GM18870 (cell line): ENCODE data around the gene GTF2H4.
"Not testable (repeated sequence)": the region's sequence is repeated elsewhere in the genome, so short reads cannot be mapped to it uniquely, and the experiment has no call there.

Experiments used
- ATAC-seq: cut with Tn5 transposase; IDR thresholded peaks from one replicate; pipeline ENCODE4 v1.9.1; 2021; ENCODE audit warnings: moderate library complexity; ENCODE audit not compliant: unreplicated experiment

Gene GTF2H4

DNA sequence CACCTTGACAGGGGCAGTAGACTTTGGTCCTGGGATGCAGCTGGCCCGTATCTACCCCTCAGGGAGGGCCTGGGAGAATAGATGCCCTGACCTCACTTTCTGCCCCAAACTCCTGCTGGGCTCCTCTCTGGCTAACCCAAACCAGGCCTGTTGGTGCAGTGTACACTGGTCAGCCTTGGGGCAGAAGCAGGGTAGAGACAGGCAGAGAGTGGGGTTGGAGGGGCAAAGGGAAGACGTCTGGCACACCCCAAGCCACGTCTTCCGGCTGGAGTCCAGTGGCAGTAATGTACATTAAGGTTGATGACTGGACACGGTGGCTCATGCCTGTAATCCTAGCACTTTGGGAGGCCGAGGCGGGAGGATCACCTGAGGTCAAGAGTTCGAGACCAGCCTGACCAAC is 14.3 kb upstream of the GTF2H4 start:
- ATAC-seq: no peak

DNA sequence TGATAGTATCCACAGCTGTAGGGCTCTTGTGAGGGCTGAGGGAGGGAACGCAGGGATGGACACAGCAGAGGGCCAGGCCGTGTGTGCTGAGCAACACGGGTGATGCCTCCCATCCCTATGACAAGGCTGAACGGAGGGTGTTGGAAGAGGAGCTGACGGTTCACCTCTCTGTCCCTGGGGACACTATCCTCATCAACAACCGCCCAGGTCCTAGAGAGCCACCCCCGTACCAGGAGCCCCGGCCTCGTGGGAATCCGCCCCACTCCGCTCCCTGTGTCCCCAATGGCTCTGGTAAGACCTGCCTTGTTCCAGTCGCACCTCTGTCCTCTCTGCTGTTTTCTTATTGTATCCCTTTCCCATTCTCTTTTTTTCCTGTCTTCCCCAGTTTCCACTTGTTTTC is 13.6 kb upstream of the GTF2H4 start:
- no peak for ATAC-seq

DNA sequence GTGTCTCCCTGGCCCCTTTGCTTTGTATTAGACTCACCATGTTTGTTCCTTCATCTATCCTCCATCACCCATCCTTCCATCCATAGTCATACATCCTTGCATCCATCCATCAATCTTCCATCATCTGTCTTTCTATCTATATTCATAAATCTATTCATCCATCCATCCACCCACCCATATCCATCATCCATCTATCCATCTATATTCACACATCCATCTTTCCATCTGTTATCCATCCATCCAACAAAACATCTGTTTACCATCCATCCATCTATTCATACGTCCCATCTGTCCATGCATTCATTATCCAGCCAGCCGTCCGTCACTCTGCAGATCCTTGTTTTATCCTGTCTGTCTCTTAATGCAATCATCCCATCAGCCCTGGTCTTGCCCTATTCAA is 13.1 kb upstream of the GTF2H4 start:
- no peak for ATAC-seq

DNA sequence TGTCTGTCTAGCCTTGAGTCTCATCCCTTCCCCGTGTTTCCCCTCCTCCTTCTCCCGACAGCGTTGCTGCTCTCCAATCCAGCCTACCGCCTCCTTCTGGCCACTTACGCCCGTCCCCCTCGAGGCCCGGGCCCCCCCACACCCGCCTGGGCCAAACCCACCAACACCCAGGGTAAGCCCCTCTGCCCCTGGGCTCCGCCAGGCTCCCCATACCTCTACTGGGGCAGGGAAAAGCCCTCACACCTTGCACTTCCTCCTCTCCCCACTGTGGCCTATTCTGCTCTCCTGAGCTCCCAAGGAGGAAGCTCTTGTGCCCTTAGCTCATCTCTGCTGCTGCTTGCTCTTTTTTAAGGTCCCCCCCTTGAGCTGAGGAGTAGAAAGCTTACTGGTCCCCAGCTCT is 12.7 kb upstream of the GTF2H4 start:
- no peak for ATAC-seq

DNA sequence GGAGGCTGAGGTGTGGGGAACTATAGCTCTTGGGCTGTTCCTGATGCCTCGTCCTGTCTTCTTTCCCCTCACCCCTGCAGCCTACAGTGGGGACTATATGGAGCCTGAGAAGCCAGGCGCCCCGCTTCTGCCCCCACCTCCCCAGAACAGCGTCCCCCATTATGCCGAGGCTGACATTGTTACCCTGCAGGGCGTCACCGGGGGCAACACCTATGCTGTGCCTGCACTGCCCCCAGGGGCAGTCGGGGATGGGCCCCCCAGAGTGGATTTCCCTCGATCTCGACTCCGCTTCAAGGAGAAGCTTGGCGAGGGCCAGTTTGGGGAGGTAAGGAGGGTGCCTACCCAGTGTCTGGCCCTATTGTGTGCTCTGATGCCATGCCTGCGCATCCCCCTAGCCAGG is 11.5 kb upstream of the GTF2H4 start:
- ATAC-seq: no peak

DNA sequence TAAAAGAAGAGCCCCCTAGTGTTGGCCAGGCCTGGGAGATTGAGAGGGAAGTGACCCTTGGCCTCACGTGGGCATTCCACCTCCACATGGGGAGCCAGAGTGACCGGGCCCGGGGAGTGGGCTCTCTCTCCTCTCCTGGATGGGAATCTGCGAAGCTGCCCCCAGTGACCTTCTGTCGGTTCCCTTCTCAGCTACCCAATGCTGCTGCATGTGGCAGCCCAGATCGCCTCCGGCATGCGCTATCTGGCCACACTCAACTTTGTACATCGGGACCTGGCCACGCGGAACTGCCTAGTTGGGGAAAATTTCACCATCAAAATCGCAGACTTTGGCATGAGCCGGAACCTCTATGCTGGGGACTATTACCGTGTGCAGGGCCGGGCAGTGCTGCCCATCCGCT is 10.1 kb upstream of the GTF2H4 start:
- ATAC-seq: no peak

DNA sequence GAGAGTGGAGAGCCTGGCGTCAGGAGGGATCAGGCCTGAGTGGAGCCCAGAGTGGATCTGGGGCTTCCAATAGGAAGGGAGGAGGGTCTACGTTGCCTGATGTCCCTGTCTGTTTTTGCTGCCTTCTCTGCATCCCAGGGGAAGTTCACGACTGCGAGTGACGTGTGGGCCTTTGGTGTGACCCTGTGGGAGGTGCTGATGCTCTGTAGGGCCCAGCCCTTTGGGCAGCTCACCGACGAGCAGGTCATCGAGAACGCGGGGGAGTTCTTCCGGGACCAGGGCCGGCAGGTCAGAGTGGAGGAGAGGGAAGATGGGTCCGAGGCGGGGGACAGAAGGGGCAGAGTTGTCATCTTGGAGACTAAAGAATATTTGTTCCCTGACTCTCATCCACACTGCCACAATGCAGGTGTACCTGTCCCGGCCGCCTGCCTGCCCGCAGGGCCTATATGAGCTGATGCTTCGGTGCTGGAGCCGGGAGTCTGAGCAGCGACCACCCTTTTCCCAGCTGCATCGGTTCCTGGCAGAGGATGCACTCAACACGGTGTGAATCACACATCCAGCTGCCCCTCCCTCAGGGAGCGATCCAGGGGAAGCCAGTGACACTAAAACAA is 9.2 kb upstream of the GTF2H4 start:
- no peak for ATAC-seq

DNA sequence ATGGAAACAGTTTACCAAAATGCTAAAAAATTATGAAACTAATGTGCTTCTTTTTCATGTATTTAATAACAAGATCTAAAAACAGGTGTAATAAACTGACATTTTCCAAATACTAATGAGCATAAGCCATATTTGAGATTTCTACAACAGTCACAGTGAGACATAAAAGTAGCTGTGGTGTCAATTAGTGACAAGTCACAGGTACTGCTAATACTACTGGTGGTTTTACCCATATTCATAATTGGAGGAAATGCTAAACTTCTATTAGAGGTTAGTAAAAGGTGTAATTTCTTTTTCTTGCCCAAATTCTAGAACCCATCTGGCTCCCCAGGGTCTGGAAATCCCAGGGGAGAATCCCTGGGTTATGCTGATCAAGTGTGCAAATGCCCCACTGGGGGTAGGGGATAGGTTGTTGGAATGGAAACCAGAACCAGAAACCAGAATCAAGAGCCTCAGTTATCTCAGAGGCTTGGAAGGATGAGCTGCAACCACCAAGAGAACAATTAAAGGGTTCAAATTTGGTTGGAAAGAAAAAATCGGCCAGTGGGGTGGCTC is 7.1 kb upstream of the GTF2H4 start:
- no peak for ATAC-seq

DNA sequence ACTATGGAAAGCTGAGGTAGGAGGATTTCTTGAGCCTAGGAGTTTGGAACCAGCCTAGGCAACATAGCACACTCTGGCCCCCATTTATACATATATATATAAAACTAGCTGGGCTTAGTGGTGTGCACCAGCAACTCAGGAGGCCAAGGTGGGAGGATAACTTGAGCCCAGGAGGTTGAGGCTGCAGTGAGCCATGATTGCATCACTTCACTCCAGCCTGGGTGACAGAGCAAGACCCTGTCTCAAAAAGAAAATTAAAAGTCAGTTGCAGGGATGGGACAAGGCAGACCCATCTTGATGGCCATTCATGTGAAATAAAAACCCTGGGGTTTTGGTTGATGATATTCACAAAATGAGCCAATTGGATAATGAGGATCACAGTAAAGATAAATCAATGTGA is 6.6 kb upstream of the GTF2H4 start:
- no peak for ATAC-seq

DNA sequence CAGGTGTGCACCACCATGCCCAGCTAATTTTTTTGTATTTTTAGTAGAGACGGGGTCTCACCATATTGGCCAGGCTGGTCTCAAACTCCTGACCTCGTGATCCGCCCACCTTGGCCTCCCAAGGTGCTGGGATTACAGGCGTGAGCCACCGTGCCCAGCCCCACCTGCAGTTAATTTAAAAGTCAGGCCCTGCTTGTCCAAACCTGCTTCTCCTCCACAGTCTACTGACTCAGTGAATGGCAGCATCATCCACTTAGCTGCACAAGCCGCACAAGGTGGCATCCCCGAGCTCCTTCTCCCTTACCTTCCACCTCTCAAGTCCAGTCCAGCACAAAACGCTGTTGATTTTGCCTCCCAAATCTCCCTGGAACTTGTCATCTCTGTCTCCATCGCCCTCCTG is 5.8 kb upstream of the GTF2H4 start:
- ATAC-seq: not testable (repeated sequence)

DNA sequence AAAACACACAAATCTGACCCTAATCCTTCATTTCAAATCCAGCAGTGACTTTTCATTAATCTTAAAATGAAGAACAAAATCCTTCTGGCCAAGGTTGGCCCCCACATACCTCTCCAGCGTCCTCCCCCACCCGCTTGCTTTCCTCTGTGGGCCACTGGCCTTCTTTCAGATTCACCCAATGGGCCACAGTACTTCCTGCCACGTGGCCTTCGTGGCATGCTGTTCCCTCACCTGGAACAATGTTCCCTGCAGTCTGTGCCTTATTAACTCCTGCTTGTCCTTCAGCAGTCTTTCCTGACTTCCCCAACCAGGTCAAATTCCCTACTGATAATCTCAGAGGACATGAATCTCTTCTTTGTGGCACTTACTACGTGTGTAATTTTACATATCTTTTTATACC is 5.3 kb upstream of the GTF2H4 start:
- ATAC-seq: no peak

DNA sequence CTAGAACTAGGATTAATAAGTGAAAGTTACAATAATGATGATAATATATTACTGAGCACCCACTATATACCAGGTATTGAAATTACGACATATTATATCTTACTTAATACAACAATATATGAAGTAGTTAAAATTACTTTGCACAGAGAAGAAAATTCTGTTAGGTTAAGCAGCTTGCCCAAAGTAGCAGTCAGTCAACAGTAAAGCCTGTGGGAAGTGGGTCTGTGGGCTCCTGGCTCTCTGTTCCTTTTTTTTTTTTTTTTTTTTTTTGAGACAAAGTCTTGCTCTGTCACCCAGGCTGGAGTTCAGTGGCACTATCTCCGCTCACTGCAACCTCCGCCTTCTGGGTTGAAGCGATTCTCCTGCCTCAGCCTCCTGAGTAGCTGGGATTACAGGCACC is 4.8 kb upstream of the GTF2H4 start:
- no peak for ATAC-seq

DNA sequence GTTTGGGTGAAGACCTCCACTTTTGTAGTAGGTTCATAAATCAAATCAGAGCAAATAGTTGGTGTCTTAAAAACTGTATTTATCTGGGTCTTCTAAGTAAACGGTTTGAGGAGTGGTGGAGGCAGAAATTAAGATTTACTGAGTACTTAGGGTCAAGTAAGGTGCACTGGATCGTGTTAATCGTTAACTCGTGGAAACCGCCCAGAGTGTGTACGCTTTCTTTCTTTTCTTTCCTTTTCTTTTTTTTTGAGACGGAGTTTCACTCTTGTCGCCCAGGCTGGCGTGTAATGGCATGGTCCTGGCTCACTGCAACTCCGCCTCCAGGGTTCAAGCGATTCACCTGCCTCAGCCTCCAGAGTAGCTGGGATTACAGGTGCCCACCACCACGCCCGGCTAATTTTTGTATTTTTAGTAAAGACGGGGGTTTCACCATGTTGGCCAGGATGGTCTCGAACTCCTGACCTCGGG is 683 bp upstream of the GTF2H4 start:
- not testable (repeated sequence) for ATAC-seq

DNA sequence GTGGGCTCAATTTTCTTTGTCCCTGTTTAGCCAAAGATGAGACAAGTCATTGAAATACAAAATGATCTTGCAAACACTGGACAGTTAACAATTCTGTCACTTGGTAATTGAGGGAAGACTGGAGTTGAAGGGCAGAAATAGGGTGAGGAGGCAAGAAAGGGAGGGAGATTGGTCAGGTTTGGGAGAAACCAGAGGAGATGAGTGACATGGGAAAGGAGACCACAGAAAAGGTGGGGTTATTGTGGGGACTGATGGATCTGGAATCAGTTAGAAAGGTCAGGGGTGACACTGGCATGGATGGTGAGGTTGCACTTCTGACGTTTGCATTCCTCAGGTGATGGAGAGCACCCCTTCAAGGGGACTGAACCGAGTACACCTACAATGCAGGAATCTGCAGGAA is 693 bp downstream of the GTF2H4 start:
- ATAC-seq: no peak

DNA sequence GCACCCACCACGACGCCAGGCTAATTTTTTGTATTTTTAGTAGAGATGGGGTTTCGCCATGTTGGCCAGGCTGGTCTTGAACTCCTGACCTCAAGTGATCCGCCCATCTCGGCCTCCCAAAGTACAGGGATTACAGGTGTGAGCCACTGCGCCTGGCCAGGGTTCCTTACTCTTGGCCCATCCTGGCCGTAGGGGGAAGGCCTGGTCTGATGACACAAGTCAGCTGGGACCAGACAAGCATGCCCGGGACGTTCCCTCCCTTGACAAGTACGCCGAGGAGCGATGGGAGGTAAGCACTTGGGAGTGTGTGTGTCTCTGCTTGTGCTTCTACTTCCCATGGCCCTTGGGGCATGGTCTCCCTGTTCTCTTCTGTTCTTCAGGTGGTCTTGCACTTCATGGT is 2.5 kb downstream of the GTF2H4 start:
- ATAC-seq: not testable (repeated sequence)

DNA sequence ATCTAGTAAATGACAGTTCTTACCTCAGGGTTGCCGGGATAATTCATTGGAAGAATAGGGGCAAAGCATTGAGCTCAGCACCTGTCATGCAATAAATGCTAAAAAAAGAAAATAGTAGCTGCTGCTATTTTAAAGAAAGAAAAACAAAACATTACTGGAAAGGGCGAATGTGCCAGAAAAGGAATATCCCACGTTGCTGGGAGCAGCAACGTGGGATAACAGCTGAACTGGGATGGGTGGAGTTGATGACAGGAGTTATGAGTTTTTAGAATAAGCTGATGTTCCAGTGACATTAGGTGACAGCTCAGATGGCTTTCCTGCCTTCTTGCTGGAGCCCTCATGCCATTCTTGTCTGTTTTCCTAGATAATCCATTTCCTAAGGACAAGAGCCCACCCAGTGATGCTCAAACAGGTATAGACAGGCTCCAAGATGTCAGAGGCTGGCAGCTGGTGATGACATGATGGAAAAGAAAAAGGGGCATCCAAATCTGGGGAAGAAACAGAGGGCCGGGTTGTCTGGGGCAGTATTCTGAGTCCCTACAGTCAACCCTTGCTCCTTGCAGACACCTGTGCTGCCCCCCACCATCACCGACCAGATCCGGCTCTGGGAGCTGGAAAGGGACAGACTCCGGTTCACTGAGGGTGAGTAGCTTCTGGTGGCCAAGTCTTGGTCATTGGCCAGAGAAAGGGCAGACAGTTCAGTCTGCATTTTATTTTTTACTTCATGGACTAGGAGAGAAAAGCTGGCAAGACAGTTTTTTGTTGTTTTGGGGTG is 4.9 kb downstream of the GTF2H4 start:
- ATAC-seq: no peak

DNA sequence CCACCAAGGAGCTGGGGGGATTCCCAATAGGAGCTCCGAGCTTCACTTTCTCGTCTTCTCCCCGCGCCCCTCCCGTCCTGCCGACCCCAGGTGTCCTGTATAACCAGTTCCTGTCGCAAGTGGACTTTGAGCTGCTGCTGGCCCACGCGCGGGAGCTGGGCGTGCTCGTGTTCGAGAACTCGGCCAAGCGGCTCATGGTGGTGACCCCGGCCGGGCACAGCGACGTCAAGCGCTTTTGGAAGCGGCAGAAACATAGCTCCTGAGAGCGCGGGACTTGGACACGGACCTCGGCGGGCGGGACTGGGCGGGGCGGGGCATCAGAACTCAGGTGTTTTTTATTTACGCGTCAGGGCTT is 5.7 kb downstream of the GTF2H4 start:
- ATAC-seq: no peak

DNA sequence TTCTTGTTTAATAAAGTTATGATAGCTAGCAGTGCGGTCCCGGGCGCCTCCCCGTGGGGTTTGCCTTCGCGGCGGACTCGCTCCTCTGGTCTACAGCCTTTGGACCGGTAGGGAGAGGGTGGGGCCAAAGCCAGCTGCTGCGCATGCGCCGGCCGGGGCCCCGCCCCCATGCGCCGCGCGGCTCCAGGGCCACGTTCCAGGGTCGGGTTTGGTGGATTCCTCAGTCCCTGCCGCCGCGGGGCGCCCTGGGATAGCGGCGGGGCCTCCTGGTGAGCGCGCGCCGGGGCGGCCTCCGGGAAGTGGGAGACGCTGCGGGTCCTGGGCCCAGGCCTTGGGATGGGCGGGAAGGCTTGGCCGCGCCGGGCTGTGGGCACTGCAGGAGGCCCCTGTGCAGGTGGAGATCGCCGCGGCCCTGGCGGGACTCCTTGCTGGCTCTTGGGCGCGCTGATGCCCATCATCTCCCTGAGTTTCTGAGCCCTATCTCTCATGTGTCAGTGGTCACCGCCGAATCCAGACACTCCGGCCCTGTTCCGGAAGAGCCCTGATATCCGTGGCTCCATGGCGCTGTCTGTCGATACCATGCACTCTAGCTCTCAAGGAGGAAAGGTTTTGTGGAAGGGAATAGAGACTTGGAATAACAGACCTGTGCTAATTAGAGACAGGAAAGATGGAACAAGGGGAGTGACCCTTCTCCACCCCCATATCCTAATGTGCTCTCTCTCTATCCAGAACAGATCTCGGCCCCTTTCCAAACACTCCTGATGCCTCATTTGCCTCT is 6.3 kb downstream of the GTF2H4 start, which contains the start of gene VARS2:
VARS2 (plus strand) TSS at position 163 of the 778 bp plus-strand sequence; CDS start at position 762, 599 bp downstream.
- ATAC-seq: peak; percentile 51

DNA sequence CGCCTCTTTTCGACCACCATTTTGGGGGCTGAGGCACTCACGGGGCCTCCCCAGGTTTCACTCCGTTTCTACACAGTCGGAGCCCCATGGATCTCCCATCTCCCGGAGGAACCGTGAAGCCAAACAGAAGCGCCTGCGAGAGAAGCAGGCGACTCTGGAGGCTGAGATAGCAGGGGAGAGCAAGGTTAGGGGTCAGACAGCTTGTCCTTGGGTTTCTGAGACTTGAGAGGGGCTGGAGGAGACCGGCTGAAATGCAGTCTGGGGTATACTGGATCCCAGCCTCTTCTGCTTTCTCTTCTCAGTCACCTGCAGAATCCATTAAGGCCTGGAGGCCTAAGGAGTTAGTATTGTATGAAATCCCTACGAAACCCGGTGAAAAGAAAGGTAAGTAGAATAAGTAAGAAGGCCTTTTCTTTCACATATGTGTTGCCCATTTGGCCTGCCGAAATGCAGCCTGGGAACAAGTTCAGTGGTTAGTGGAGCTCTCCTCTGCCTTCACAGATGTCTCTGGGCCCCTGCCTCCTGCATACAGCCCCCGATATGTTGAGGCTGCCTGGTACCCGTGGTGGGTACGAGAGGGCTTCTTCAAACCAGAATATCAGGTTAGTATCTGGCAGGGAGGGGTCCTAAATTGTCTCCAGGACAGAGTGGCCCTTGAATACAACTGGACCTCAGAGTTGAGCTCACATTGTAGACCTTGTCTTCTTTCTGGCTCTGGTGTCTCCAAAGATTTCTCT is 7.0 kb downstream of the GTF2H4 start:
- no peak for ATAC-seq

DNA sequence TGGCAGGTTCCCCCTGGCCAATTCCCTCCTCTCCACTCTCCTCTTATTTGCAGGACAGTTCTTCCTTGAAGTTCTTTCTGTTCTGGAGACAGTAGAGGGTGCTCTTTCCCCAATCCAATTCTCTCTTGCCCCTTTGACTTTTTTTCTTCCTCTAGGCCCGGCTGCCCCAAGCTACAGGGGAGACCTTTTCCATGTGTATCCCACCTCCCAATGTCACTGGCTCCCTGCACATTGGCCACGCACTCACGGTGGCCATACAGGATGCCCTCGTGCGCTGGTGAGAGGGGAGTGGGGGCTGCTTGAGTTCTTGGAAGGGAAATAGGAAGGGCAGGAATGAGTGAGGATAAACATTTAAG is 7.6 kb downstream of the GTF2H4 start:
- no peak for ATAC-seq

DNA sequence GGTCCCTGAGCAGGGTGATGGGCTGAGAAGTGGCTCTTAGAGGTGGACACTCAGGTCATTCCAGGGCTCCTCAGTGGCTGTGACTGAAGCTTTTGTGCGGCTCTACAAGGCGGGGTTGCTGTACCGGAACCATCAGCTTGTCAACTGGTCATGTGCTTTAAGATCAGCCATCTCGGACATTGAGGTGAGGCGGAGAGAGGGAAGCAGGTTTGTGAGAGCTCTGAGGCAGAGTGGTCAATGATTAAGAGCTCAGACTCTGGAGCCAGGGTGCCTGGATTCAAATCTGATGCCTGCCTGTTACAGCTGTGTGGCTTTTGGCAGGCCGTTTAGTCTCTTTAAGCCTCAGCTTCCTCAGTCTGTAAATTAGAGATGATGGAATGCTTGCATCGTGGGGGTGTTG is 9.0 kb downstream of the GTF2H4 start:
- ATAC-seq: no peak
